Lung (tissue), 12 donors: ENCODE measurements around the gene PPY. TPM values are rescaled to one million over a fixed set of nuclear protein-coding genes. Genes with fewer than 3 reads are reported as not detected.

ENCODE experiments used
- ATAC-seq: fragments of 200-7000 bp; cut with Tn5 transposase; one replicate; pipeline ENCODE4 v1.9.1; 2020; ENCODE audit warnings: moderate number of reproducible peaks; ENCODE audit not compliant: insufficient read depth, low FRiP score
- DNase-seq, 3 donors: peaks; one replicate each; pipeline ENCODE4 v3.0.0-alpha.2; 2013 to 2017
- H3K27ac ChIP-seq, 2 donors: one replicate each; pipeline ENCODE4 v1.5.1; 2013; ENCODE audit warnings: mild to moderate bottlenecking in 2 of 2, moderate library complexity in 2 of 2, control low read depth in 1 of 2, inconsistent platforms in 1 of 2, low read depth in 1 of 2, low read length in 1 of 2
- H3K27me3 ChIP-seq, 3 donors: one replicate each; pipeline ENCODE4 v1.5.1; 2013; ENCODE audit warnings: low read length in 2 of 3; ENCODE audit not compliant: control insufficient read depth in 3 of 3, insufficient read depth in 3 of 3
- H3K36me3 ChIP-seq, 4 donors: one replicate each; pipeline ENCODE4 v1.5.1; 2013; ENCODE audit warnings: low read length in 4 of 4, mild to moderate bottlenecking in 1 of 4, moderate library complexity in 1 of 4; ENCODE audit not compliant: control insufficient read depth in 4 of 4, insufficient read depth in 4 of 4
- H3K4me1 ChIP-seq, 5 donors: one replicate each; pipeline ENCODE4 v1.5.1; 2013; ENCODE audit warnings: low read length in 5 of 5, mild to moderate bottlenecking in 2 of 5, moderate library complexity in 1 of 5; ENCODE audit not compliant: control insufficient read depth in 5 of 5, insufficient read depth in 5 of 5
- H3K4me3 ChIP-seq: one replicate; pipeline ENCODE4 v1.5.1; 2013; ENCODE audit warnings: mild to moderate bottlenecking, control low read depth, moderate library complexity
- H3K9ac ChIP-seq, 2 donors: one replicate each; pipeline ENCODE4 v1.5.1; 2013; ENCODE audit warnings: low read length in 2 of 2, control low read depth in 1 of 2; ENCODE audit not compliant: insufficient read depth in 1 of 2
- H3K9me3 ChIP-seq, 4 donors: one replicate each; pipeline ENCODE4 v1.5.1; 2013; ENCODE audit warnings: low read length in 3 of 4, mild to moderate bottlenecking in 1 of 4, moderate library complexity in 1 of 4; ENCODE audit not compliant: control insufficient read depth in 4 of 4, insufficient read depth in 3 of 4
- CTCF ChIP-seq: IDR thresholded peaks from 2 replicates; pipeline ENCODE4 v1.5.1; 2012; ENCODE audit warnings: mild to moderate bottlenecking; ENCODE audit errors: control extremely low read depth, extremely low read depth
- WGBS, 2 donors: extraction: QIAGEN DNeasy Blood & Tissue Kit; methylation state at CpG; one replicate each; pipeline ENCODE4 v1.1.7; 2013; 5-methylcytosine and 5-hydroxymethylcytosine counted together
- polyA plus RNA-seq, 2 donors: library from polyadenylated mRNA; stranded (reverse); fragments of 200-250 nt; gene quantifications; one replicate each; pipeline ENCODE4 v1.2.1, GENCODE V29; 2013
- total RNA-seq, 2 donors: library from RNA; depleted of rRNA in 1 of 2; stranded (reverse); fragments of >200 nt in 1 of 2; gene quantifications; one replicate each; pipeline ENCODE4 v1.2.1, GENCODE V29; 2014 to 2021
- donor health status: control.
- donor health status: control.
- donor health status: Bipolar disorder and iron deficiency.
- donor health status: healthy.
- donor health status: DM: yes; HTN: yes; CAD: no.

The PPY gene
- total and polyA plus RNA-seq, 4 donors = not detected

- Histone ChIP-seq H3K36me3 (no peaks in the 10 kb centered on the region), H3K4me1 (peaks cover 0 to 8% (median 5%) of the 10 kb centered on the region in 5 donors), H3K27ac (no peak overlapping the region), H3K9ac (no peak overlapping the region), H3K4me3 (no peak overlapping the region), H3K27me3 (peaks cover 0 to 43% (median 31%) of the 10 kb centered on the region in 3 donors), H3K9me3 (peaks cover 0 to 4% (median 0%) of the 10 kb centered on the region in 4 donors)
- TF ChIP-seq CTCF = no peak
- DNase-seq = no peak
- WGBS, 2 donors = 83 to 98% methylated on average over 2 of the region's 2 CpGs
- no peak for ATAC-seq
Measured at GRCh38 chr17:43950554-43950953, 8.3 kb upstream of the PPY start.

- no peak overlapping the region for H3K4me3 ChIP-seq
- H3K36me3 ChIP-seq = no peaks in the 10 kb centered on the region
- ATAC-seq (no peak), DNase-seq (peak in 1 of 3 donors; percentile 6)
- peaks cover 0 to 42% (median 31%) of the 10 kb centered on the region in 3 donors for H3K27me3 ChIP-seq
- peaks cover 0 to 8% (median 5%) of the 10 kb centered on the region in 5 donors for H3K4me1 ChIP-seq
- no peak for TF ChIP-seq CTCF
- whole genome bisulfite sequencing, 2 donors = 36 to 60% methylated on average over 4 of the region's 4 CpGs
- no peak overlapping the region for H3K9ac ChIP-seq
- no peak overlapping the region for H3K27ac ChIP-seq
- peaks cover 0 to 4% (median 0%) of the 10 kb centered on the region in 4 donors for H3K9me3 ChIP-seq
Measured at GRCh38 chr17:43949781-43950180, 7.5 kb upstream of the PPY start.

GRCh38 chr17:43946781-43947180 is 4.5 kb upstream of the PPY start:
- WGBS, 2 donors = 34 to 69% methylated on average over 4 of the region's 4 CpGs

More at GRCh38 chr17:43946781-43947180, 4.5 kb upstream of the PPY start:
- H3K27ac ChIP-seq = no peak overlapping the region
- H3K4me1 ChIP-seq = peaks cover 0 to 1% (median 0%) of the 10 kb centered on the region in 5 donors
- H3K4me3 ChIP-seq = no peak overlapping the region
- no peak for TF ChIP-seq CTCF
- H3K36me3 ChIP-seq = no peaks in the 10 kb centered on the region
- H3K9ac ChIP-seq = no peak overlapping the region
- H3K9me3 ChIP-seq = no peaks in the 10 kb centered on the region
- H3K27me3 ChIP-seq = peaks cover 0 to 14% (median 12%) of the 10 kb centered on the region in 3 donors
- ATAC-seq (no peak), DNase-seq (no peak)
